ENCODE results near the gene PZP. TPM values are rescaled to one million over a fixed set of nuclear protein-coding genes. Genes with fewer than 3 reads are reported as not detected.
"Not testable (repeated sequence)": the region's sequence is repeated elsewhere in the genome, so short reads cannot be mapped to it uniquely, and the experiment has no call there.

The PZP gene
- total RNA-seq, 1 donor from 2014 or later, result not detected

GRCh38 chr12:9237286-9237685 lies 29.1 kb upstream of the PZP start:
- DNase-seq (ENCODE audit: low read depth) (peak; percentile 78), FAIRE-seq (peak; percentile 55)

DNA sequence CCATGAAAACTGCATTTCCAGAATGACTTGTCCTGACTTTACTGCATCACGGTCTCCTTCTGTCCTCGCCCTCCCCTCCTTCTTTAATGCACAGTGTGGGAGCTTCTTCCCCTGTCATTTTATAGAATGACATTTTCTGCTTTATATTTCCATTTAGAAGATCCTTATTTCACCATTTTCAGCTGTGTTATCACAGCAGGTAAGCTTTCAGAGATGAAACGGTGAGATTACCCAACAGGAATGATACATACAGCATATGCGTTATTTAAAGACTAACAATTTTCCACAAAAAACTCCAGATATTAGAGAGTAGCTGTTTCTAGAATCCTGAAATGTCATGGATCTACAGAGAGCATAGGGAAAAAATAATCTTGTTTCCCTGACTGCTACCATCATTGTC lies 27.3 kb upstream of the PZP start:
- DNase-seq (ENCODE audit: low read depth) (no peak), FAIRE-seq (no peak)
- Histone ChIP-seq H3K27me3 (ENCODE audit: control insufficient read depth, insufficient read depth, low read length) (peaks cover 3% of the 10 kb centered on the region), H3K36me3 (ENCODE audit: control insufficient read depth, insufficient read depth, low read length) (no peaks in the 10 kb centered on the region), H3K4me3 (ENCODE audit: low read depth, low read length) (no peak overlapping the region)
- TF ChIP-seq, protein P1, sequence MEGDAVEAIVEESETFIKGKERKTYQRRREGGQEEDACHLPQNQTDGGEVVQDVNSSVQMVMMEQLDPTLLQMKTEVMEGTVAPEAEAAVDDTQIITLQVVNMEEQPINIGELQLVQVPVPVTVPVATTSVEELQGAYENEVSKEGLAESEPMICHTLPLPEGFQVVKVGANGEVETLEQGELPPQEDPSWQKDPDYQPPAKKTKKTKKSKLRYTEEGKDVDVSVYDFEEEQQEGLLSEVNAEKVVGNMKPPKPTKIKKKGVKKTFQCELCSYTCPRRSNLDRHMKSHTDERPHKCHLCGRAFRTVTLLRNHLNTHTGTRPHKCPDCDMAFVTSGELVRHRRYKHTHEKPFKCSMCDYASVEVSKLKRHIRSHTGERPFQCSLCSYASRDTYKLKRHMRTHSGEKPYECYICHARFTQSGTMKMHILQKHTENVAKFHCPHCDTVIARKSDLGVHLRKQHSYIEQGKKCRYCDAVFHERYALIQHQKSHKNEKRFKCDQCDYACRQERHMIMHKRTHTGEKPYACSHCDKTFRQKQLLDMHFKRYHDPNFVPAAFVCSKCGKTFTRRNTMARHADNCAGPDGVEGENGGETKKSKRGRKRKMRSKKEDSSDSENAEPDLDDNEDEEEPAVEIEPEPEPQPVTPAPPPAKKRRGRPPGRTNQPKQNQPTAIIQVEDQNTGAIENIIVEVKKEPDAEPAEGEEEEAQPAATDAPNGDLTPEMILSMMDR (IDR thresholded peaks at IDR 0.05; ENCODE audit: insufficient read depth, low read length, severe bottlenecking), result no peak

More at GRCh38 chr12:9237286-9237685, 29.1 kb upstream of the PZP start:
- H3K4me3 ChIP-seq (ENCODE audit: low read depth, low read length), result no peak overlapping the region
- peaks cover 3% of the 10 kb centered on the region for H3K27me3 ChIP-seq (ENCODE audit: control insufficient read depth, insufficient read depth, low read length)
- TF ChIP-seq, protein P1 (IDR thresholded peaks at IDR 0.05; ENCODE audit: insufficient read depth, low read length, severe bottlenecking), result no peak
- H3K36me3 ChIP-seq (ENCODE audit: control insufficient read depth, insufficient read depth, low read length), result no peaks in the 10 kb centered on the region

- H3K27me3 ChIP-seq (ENCODE audit: control insufficient read depth, insufficient read depth, low read length), result no peaks in the 10 kb centered on the region
- peak; percentile 1 for DNase-seq (ENCODE audit: low read depth)
- no peak for FAIRE-seq
- TF ChIP-seq, protein P1 (IDR thresholded peaks at IDR 0.05; ENCODE audit: insufficient read depth, low read length, severe bottlenecking), result no peak
- H3K4me3 ChIP-seq (ENCODE audit: low read depth, low read length), result no peak overlapping the region
- H3K36me3 ChIP-seq (ENCODE audit: control insufficient read depth, insufficient read depth, low read length), result no peaks in the 10 kb centered on the region
These were observed 19.8 kb upstream of the PZP start for GRCh38 chr12:9227950-9228349.

DNA sequence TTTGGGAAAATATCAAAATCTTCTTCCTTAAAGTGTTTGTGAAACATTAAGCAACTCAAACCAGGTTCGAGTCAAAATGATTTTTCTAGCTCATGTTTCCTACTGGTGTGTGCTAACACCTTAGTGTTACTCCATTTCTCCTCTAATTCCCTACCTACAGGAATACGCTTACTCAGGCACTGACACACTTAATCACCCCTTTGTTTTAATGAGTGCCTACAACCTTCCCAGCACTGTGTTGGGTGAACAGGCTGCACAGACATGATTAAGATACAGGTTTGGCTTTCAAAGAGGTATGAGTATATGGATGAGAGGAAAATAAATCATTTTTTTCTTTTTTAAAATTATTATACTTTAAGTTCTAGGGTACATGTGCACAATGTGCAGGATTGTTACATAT lies 15.6 kb upstream of the PZP start:
- Histone ChIP-seq H3K27me3 (ENCODE audit: control insufficient read depth, insufficient read depth, low read length) (no peaks in the 10 kb centered on the region), H3K36me3 (ENCODE audit: control insufficient read depth, insufficient read depth, low read length) (no peaks in the 10 kb centered on the region), H3K4me3 (ENCODE audit: low read depth, low read length) (no peak overlapping the region)
- no peak for FAIRE-seq
- TF ChIP-seq, protein P1 (IDR thresholded peaks at IDR 0.05; ENCODE audit: insufficient read depth, low read length, severe bottlenecking), result no peak
- DNase-seq (ENCODE audit: low read depth), result peak; percentile 13

DNA sequence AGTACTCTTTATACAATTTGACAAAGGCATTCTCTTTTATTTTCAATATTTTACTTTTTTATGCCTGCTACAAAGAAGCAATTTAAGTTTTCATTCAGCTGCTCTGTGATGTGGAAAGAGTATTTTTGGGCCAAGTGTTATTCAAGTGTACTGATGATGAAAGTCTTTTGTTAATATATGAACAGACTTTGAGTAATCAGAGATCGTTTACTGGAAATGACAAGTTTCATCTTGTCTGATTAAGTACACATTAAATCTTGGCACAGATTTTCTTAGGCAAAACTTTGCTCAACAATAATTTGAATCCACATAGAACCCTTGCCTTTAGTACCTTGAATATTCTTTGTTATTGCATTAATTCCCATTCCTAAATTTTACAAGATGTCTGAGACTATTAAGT lies 13.3 kb upstream of the PZP start:
- no peaks in the 10 kb centered on the region for H3K36me3 ChIP-seq (ENCODE audit: control insufficient read depth, insufficient read depth, low read length)
- DNase-seq (ENCODE audit: low read depth) (peak; percentile 98), FAIRE-seq (no peak)
- no peaks in the 10 kb centered on the region for H3K27me3 ChIP-seq (ENCODE audit: control insufficient read depth, insufficient read depth, low read length)
- H3K4me3 ChIP-seq (ENCODE audit: low read depth, low read length), result no peak overlapping the region
- TF ChIP-seq, protein P1 (IDR thresholded peaks at IDR 0.05; ENCODE audit: insufficient read depth, low read length, severe bottlenecking), result no peak

DNA sequence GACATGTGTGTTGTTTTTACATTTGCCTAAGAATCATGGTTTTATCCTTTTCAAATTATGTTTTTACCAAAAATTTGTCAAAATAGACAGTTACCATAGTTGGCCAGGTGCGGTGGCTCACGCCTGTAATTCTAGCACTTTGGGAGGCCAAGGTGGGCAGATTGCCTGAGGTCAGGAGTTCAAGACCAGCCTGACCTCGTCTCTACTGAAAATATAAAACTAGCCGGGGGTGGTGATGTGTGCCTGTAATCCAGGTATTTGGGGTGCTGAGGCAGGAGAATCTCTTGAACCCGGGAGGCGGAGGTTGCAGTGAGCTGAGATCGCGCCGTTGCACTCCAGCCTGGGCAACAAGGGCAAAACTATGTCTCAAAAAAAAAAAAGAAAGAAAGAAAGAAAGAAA lies 12.8 kb upstream of the PZP start:
- not testable (repeated sequence) for FAIRE-seq; H3K27me3 ChIP-seq (ENCODE audit: control insufficient read depth, insufficient read depth, low read length); H3K4me3 ChIP-seq (ENCODE audit: low read depth, low read length); H3K36me3 ChIP-seq (ENCODE audit: control insufficient read depth, insufficient read depth, low read length); DNase-seq (ENCODE audit: low read depth)
